ENCODE measurements around the gene PTPN14.
"Not testable (repeated sequence)": the region's sequence is repeated elsewhere in the genome, so short reads cannot be mapped to it uniquely, and the experiment has no call there.

Gene PTPN14

GRCh38 chr1:214551436-214552173 lies at the start of gene PTPN14:
TSS of gene PTPN14 (minus strand) at chr1:214551602. CDS start at chr1:214464803, 86,799 bp downstream.
- peak; percentile 80 for DNase-seq

GRCh38 chr1:214593158-214593557 lies 41.8 kb upstream of the PTPN14 start:
- DNase-seq, result no peak

GRCh38 chr1:214591918-214592317 lies 40.5 kb upstream of the PTPN14 start:
- not testable (repeated sequence) for DNase-seq

- DNase-seq, result no peak
Observed at GRCh38 chr1:214590696-214591095, 39.3 kb upstream of the PTPN14 start.

- no peak for DNase-seq
Observed at GRCh38 chr1:214588963-214589597, 37.7 kb upstream of the PTPN14 start.

GRCh38 chr1:214587165-214587564 lies 35.8 kb upstream of the PTPN14 start:
- no peak for DNase-seq

- DNase-seq, result no peak
Observed at GRCh38 chr1:214586621-214587020, 35.2 kb upstream of the PTPN14 start.

- DNase-seq, result peak; percentile 64
Observed at GRCh38 chr1:214584805-214585766, 33.7 kb upstream of the PTPN14 start.

GRCh38 chr1:214583824-214584554 lies 32.6 kb upstream of the PTPN14 start:
- no peak for DNase-seq

- no peak for DNase-seq
Observed at GRCh38 chr1:214583113-214583512, 31.7 kb upstream of the PTPN14 start.

- DNase-seq, result no peak
Observed at GRCh38 chr1:214582289-214582891, 31.0 kb upstream of the PTPN14 start.

GRCh38 chr1:214581785-214582184 lies 30.4 kb upstream of the PTPN14 start:
- DNase-seq, result peak; percentile 32

- DNase-seq, result no peak
Observed at GRCh38 chr1:214579183-214579582, 27.8 kb upstream of the PTPN14 start.

- not testable (repeated sequence) for DNase-seq
Observed at GRCh38 chr1:214576120-214576519, 24.7 kb upstream of the PTPN14 start.

- no peak for DNase-seq
Observed at GRCh38 chr1:214574598-214575411, 23.4 kb upstream of the PTPN14 start.

- DNase-seq, result no peak
Observed at GRCh38 chr1:214573386-214574318, 22.2 kb upstream of the PTPN14 start.

GRCh38 chr1:214571281-214571680 lies 19.9 kb upstream of the PTPN14 start:
- DNase-seq, result no peak

- no peak for DNase-seq
Observed at GRCh38 chr1:214570442-214570841, 19.0 kb upstream of the PTPN14 start.

GRCh38 chr1:214569357-214570004 lies 18.1 kb upstream of the PTPN14 start:
- no peak for DNase-seq

- DNase-seq, result peak; percentile 77
Observed at GRCh38 chr1:214568328-214568727, 16.9 kb upstream of the PTPN14 start.

Measured in NCI-H446 treated with DMSO at 0.1 percent for 48 hours (cell line).